HS-27A (cell line): ENCODE measurements around the gene KHDRBS1.
"Not testable (repeated sequence)": the region's sequence is repeated elsewhere in the genome, so short reads cannot be mapped to it uniquely, and the experiment has no call there.

Source experiments
- DNase-seq: peaks from one replicate; pipeline ENCODE4 v3.0.0-alpha.2; 2012; ENCODE audit warnings: low read depth, missing footprints

The KHDRBS1 gene, protein sequence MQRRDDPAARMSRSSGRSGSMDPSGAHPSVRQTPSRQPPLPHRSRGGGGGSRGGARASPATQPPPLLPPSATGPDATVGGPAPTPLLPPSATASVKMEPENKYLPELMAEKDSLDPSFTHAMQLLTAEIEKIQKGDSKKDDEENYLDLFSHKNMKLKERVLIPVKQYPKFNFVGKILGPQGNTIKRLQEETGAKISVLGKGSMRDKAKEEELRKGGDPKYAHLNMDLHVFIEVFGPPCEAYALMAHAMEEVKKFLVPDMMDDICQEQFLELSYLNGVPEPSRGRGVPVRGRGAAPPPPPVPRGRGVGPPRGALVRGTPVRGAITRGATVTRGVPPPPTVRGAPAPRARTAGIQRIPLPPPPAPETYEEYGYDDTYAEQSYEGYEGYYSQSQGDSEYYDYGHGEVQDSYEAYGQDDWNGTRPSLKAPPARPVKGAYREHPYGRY

GRCh38 chr1:32013386-32014198, at the start of gene KHDRBS1:
TSS of gene KHDRBS1 (plus strand) at chr1:32013868. CDS start at chr1:32013996, 128 bp downstream.
- DNase-seq, result peak; percentile 98

DNA sequence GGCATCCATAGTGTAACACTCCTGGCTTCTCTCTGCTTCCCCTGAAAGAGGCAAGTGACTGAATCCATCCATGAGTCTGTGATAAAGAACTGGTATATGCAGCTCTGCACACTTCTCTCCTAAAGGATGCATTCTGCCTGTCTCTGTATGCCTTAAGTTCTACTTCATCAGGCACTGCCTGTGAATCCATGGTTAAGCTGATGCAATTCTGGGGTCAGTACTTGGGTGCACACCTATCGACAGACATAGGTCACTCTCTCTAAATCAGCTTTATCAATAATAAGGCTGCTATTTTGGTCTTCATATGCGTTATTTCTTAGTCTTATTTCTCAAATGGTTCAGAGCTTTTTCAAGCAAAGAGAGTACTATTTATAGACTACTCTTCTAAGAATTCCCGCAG, 42.8 kb upstream of the KHDRBS1 start:
- no peak for DNase-seq

DNA sequence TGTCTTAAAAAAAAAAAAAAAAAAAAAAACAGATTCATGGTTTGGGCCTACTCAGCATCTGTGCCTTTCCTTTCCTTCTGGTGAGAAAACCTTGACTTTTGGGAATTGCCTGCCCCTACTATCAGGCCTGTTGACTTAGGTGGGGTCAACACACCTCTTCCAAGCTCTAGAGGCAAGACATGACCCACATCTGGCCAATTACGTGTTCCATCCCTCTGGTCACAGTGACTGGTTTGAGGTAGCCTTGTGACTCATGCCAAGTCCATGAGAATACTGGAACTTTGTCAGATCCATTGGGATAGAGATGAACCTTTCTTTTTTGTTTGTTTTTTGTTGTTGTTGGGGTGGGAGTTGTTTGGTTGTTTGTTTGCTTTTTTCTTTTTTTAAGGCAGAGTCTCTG, 37.3 kb upstream of the KHDRBS1 start:
- no peak for DNase-seq

DNA sequence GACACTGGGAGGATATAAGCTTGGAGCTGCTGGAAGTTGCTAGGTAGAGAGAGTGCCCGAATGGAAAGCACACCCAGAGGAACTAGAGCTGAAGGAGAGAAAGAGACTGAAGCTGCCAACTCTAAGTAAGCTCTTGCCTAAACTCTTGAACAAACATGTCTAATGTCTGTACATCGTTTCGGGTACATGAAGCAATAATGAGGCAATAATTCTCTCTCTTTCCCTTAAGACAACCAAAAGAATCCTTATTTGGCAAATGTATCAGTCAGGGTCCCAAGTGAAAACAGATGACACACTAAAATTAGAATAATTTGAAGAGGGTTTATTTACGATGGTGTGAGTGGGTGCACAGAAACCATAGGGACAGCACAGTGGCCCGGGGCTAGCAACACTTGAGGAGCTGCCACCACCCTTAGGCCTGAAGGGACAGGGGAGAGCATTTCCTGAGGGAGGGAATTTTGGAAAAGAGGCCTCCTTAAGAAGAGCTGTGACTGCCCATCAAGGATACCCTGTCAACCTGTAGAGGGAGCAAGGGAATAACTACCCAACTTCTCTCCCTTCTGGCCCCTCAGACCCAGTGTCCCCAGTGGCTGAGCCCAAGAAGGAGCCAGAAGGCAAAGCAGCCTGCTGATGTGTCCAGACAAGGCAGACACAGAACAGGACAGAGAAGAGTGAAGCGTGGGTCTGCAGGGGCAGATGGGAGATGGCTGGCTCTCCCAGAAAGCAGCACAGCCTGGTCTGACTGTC, 36.1 kb upstream of the KHDRBS1 start:
- DNase-seq, result no peak

- no peak for DNase-seq
Observed at GRCh38 chr1:31978843-31979400, 34.7 kb upstream of the KHDRBS1 start.

- DNase-seq, result no peak
Observed at GRCh38 chr1:31980835-31981455, 32.7 kb upstream of the KHDRBS1 start.

- no peak for DNase-seq
Observed at GRCh38 chr1:31981456-31981839, 32.2 kb upstream of the KHDRBS1 start.

- DNase-seq, result no peak
Observed at GRCh38 chr1:31981972-31982371, 31.7 kb upstream of the KHDRBS1 start.

DNA sequence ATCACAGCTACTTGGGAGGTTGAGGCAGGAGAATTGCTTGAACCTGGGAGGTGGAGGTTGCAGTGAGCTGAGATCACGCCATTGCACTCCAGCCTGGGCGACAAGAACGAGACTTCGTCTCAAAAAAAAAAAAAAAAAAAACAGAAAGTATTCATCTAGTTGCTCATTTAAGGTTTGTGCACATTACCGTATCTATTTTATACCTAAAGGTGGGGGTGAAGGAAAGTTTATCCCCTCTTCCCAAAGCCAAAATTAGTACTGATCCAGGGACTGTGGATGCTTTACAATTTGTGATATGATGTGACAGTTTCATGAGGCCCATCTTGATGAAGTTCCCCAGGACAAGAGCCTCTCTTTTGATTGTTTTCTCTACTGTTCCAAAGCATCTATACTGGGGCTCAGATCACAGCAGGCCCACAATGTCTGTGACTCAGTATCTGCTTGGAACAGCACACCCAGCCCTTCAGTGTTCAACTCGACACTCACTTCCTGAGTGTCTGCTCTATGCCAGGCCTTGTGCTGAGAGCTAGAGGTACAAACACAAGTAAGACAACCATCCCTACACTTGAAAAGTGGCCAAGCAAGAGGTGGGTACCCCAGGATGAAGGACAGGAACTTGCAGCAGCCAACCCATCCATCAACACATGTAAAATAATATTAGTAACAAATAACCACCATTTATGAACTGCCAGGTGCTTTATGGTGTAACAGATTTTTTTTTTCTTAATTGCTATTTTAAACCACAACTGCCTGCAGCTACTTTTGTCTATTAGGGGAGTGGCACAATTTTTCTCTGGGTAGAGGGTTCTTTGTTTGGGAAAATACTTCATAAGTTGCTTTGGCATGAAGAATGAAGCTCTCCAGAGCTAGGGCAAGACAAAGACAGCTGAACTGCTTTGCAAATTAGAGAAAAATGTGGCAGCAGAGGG, 29.0 kb upstream of the KHDRBS1 start:
- no peak for DNase-seq

GRCh38 chr1:31985430-31985829, 28.2 kb upstream of the KHDRBS1 start:
- DNase-seq, result no peak

- no peak for DNase-seq
Observed at GRCh38 chr1:31987135-31987619, 26.5 kb upstream of the KHDRBS1 start.

- DNase-seq, result no peak
Observed at GRCh38 chr1:31989964-31990363, 23.7 kb upstream of the KHDRBS1 start.

- no peak for DNase-seq
Observed at GRCh38 chr1:31991182-31991581, 22.5 kb upstream of the KHDRBS1 start.

DNA sequence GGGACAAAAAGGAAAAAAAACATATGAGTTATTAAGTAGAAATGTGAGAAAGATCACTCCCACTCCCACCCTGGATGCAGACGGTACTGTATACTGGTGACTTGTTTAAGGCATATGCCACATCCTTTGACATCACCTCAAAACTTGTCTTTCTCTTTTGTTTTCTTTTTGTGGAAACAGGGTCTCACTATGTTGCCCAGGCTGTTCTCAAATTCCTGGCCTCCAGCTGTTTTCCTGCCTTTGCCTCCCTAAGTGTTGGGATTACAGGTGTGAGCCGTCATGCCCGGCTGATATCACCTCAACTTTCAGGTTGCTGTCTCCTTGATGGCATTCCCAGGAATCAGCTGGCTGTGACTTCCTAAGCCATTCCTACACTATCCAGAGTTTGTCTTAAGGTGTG, 18.4 kb upstream of the KHDRBS1 start:
- no peak for DNase-seq

DNA sequence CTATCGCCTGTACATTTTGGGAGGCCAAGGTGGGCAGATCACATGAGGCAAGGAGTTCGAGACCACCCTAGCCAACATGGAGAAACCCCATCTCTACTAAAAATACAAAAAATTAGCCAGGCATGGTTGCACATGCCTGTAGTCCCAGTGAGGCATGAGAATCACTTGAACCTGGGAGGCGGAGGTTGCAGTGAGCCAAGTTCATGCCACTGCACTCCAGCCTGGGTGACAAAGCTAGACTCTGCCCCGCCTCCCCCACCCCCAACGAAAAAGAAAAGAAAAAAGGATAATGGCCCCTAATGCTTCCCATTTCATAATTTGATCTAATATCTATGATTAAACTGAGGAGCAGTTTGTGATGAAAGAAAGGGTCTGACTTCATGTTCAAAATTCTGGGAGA, 17.5 kb upstream of the KHDRBS1 start:
- not testable (repeated sequence) for DNase-seq

GRCh38 chr1:32001863-32002262, 11.8 kb upstream of the KHDRBS1 start:
- no peak for DNase-seq

GRCh38 chr1:32002285-32002684, 11.4 kb upstream of the KHDRBS1 start:
- not testable (repeated sequence) for DNase-seq

DNA sequence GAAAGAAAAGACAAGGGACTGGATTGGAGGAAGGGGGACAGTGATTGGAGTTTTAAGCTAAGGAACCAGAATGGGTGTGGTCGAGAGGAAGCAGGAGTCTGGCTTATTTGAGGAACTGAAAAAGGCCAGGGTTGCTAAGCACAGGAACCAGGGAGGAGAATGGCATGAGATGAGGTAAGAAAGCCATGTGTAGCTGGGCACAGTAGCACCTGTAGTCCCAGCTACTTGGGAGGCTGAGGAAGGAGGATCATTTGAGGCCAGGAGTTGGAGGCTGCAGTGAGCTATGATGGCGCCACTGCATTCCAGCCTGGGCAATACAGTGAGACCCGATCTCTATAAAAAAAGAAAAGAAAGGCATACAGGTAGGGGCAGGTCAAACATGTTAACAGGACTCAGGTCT, 8.1 kb upstream of the KHDRBS1 start:
- DNase-seq, result no peak

DNA sequence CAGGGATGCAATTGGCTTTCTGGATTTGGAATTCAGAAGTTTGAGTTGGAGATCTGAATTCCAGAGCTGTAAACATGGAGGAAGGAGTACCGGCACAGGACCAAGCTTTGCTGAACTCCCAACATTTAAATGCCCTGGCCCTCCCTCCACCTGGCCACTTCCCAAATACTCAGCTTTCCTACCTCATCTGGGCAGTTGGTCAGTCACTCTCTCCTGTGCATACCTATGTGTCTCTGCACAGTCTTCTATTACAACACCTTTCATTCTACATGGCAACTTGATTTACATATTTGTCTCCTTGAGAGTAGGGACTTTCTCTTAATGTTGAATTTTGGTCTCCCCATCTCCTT, 6.1 kb upstream of the KHDRBS1 start:
- no peak for DNase-seq

- DNase-seq, result no peak
Observed at GRCh38 chr1:32010246-32010645, 3.4 kb upstream of the KHDRBS1 start.
